ENCODE data around the gene KIR2DL1. TPM values are rescaled to one million over a fixed set of nuclear protein-coding genes. Genes with fewer than 3 reads are reported as not detected.
"Not testable (repeated sequence)": the region's sequence is repeated elsewhere in the genome, so short reads cannot be mapped to it uniquely, and the experiment has no call there.

KIR2DL1 gene
- total RNA-seq, 4 donors from 2014 or later, result 0.36 TPM; not detected in 3

GRCh38 chr19:54817670-54818536 lies 48.3 kb downstream of the KIR2DL1 start:
- ATAC-seq (ENCODE audit: low FRiP score) (no peak), DNase-seq (ENCODE audit: low spot score) (no peak)
- TF ChIP-seq CTCF (IDR thresholded peaks at IDR 0.05), result no peak

GRCh38 chr19:54824416-54824815 lies 54.8 kb downstream of the KIR2DL1 start:
- not testable (repeated sequence) for ATAC-seq (ENCODE audit: low FRiP score); DNase-seq (ENCODE audit: low spot score)

GRCh38 chr19:54825326-54825725 lies 55.7 kb downstream of the KIR2DL1 start:
- not testable (repeated sequence) for ATAC-seq (ENCODE audit: low FRiP score); DNase-seq (ENCODE audit: low spot score)

- DNase-seq (ENCODE audit: low spot score); ATAC-seq (ENCODE audit: low FRiP score): not testable (repeated sequence)
Observed at GRCh38 chr19:54828064-54828463, 58.5 kb downstream of the KIR2DL1 start.

GRCh38 chr19:54832496-54832895 lies 62.9 kb downstream of the KIR2DL1 start, which contains the start of gene KIR2DS4:
TSS of gene KIR2DS4 (plus strand) at chr19:54832676.
- DNase-seq (ENCODE audit: low spot score); ATAC-seq (ENCODE audit: low FRiP score): not testable (repeated sequence)

Small RNA genes within 50 kb of the gene (small RNA-seq; reads per million reads assigned to genes)
- gene KIR3DP1, result not detected

Other genes starting within 250 kb of the KIR2DL1 start
- gene LILRA2, start 196.0 kb upstream of the KIR2DL1 start, total RNA-seq, result 1 to 10 TPM; 1.9 to 9.5 (median 6.9) TPM
- gene LILRA1, start 176.2 kb upstream of the KIR2DL1 start, total RNA-seq, result 1 to 10 TPM in 3 of 4 donors, under 1 TPM in 1; 0.65 to 7.1 (median 2.5) TPM
- 10 to 100 TPM in 1 of 4 donors, 1 to 10 TPM in 3; 1.4 to 17.3 (median 6.1) TPM for gene LILRB1, start 139.3 kb upstream of the KIR2DL1 start, total RNA-seq
- gene LILRB4, start 106.8 kb upstream of the KIR2DL1 start, total RNA-seq, result 10 to 100 TPM in 2 of 4 donors, 1 to 10 TPM in 2; 7.8 to 36.7 (median 10.4) TPM
- gene KIR3DL3, start 45.4 kb upstream of the KIR2DL1 start, total RNA-seq, result not detected
- not detected for gene KIR2DL3, start 31.3 kb upstream of the KIR2DL1 start, total RNA-seq
- gene KIR2DL4, start 33.8 kb downstream of the KIR2DL1 start, total RNA-seq, result under 1 TPM in 1 of 4 donors, not detected in 3; 0.72 TPM
- gene KIR3DL1, start 46.7 kb downstream of the KIR2DL1 start, total RNA-seq, result under 1 TPM in 1 of 4 donors, not detected in 3; 0.38 TPM
- gene KIR2DS4, start 62.9 kb downstream of the KIR2DL1 start, total RNA-seq, result not detected
- under 1 TPM in 2 of 4 donors, not detected in 2; 0.36 to 0.38 TPM for gene KIR3DL2, start 80.7 kb downstream of the KIR2DL1 start, total RNA-seq
- gene FCAR, start 104.4 kb downstream of the KIR2DL1 start, total RNA-seq, result 10 to 100 TPM in 1 of 4 donors, 1 to 10 TPM in 3; 5.5 to 11.2 (median 7.0) TPM
- 1 to 10 TPM in 1 of 4 donors, under 1 TPM in 1, not detected in 2; 0.72 to 2.3 TPM for gene NCR1, start 136.4 kb downstream of the KIR2DL1 start, total RNA-seq
- not detected for gene NLRP7, start 177.7 kb downstream of the KIR2DL1 start, total RNA-seq
- 1 to 10 TPM in 2 of 4 donors, not detected in 2; 2.4 TPM for gene NLRP2, start 196.6 kb downstream of the KIR2DL1 start, total RNA-seq